GM12878 (cell line): ENCODE data around the gene KLF9. TPM values are rescaled to one million over a fixed set of nuclear protein-coding genes. Genes with fewer than 3 reads are reported as not detected.

Source experiments
- ATAC-seq: fragments of 200-7000 bp; cut with Tn5 transposase; 3 replicates; pipeline ENCODE4 v1.9.1; 2020; ENCODE audit warnings: mild to moderate bottlenecking, moderate library complexity
- BruUV-seq: library from RNA; stranded (reverse); fragments of 400-500 nt; replicated peaks from 2 replicates; lab custom pipeline; 2021; lab: Mats Ljungman, UMichigan
- CTCF ChIA-PET: fragments of 300-600 bp; sonication (Branson Sonifier 250); formaldehyde crosslinking; extraction: SDS; loops from one replicate; lab custom pipeline; 2021; ENCODE audit warnings: inconsistent platforms; lab: Yijun Ruan, JAX
- POLR2A ChIA-PET: fragments of 350-600 bp; formaldehyde crosslinking; extraction: SDS; loops from one replicate; lab custom pipeline; 2021; ENCODE audit warnings: inconsistent platforms; lab: Charles Lee
- RAD21 ChIA-PET: fragments of 300-600 bp; sonication (Branson Sonifier 250); formaldehyde crosslinking; loops from one replicate; lab custom pipeline; 2023; ENCODE audit warnings: antibody characterized with exemption; ENCODE audit not compliant: unreplicated experiment; lab: Charles Lee
- SMC1A ChIA-PET: fragments of 300-600 bp; sonication (Branson Sonifier 250); formaldehyde crosslinking; loops from one replicate; lab custom pipeline; 2023; ENCODE audit not compliant: unreplicated experiment, uncharacterized antibody; lab: Charles Lee
- DNase-seq: peaks from one replicate; pipeline ENCODE4 v3.0.0-alpha.2; 2011; ENCODE audit warnings: low read depth, low spot score
- FAIRE-seq: peaks from 3 replicates; lab custom pipeline; 2011; peaks lifted over from hg19 to GRCh38; lab: Jason Lieb, UNC
- H2AFZ ChIP-seq: 2 replicates; pipeline ENCODE4 v1.6.0; 2011; ENCODE audit warnings: low read depth, low read length, control low read depth; ENCODE audit not compliant: control insufficient read depth
- H3K27ac ChIP-seq: 2 replicates; pipeline ENCODE4 v1.5.1; 2011; ENCODE audit warnings: control low read depth; ENCODE audit not compliant: control insufficient read depth, insufficient read depth
- H3K27me3 ChIP-seq, 2 experiments: replicated peaks in 1 of 2; 2 replicates each; pipeline versions ENCODE4 v1.6.0 to v1.6.1; 2011; ENCODE audit warnings: low read length in 1 of 2; ENCODE audit not compliant: control insufficient read depth in 2 of 2, insufficient read depth in 2 of 2
- H3K36me3 ChIP-seq, 2 experiments: 2 replicates each; pipeline ENCODE4 v1.5.1; 2011; ENCODE audit warnings: low read length in 1 of 2; ENCODE audit not compliant: control insufficient read depth in 2 of 2, insufficient read depth in 2 of 2
- H3K4me1 ChIP-seq: 2 replicates; pipeline ENCODE4 v1.6.1; 2011; ENCODE audit warnings: mild to moderate bottlenecking, low read length, moderate library complexity, mixed read lengths; ENCODE audit not compliant: control insufficient read depth, insufficient read depth
- H3K4me2 ChIP-seq: 2 replicates; pipeline ENCODE4 v1.6.0; 2011; ENCODE audit warnings: control low read depth; ENCODE audit not compliant: control insufficient read depth, insufficient read depth
- H3K4me3 ChIP-seq: fragments of 200-600 bp; sonication (generic); 2 replicates; pipeline ENCODE4 v1.5.1; 2016
- H3K79me2 ChIP-seq: 2 replicates; pipeline ENCODE4 v1.6.0; 2011; ENCODE audit warnings: low read length; ENCODE audit not compliant: control insufficient read depth, insufficient read depth
- H3K9ac ChIP-seq: 2 replicates; pipeline ENCODE4 v1.8.0; 2011; ENCODE audit warnings: low read length, control low read depth, mixed read lengths; ENCODE audit not compliant: control insufficient read depth, insufficient read depth
- H3K9me3 ChIP-seq: replicated peaks from 3 replicates; pipeline ENCODE4 v1.5.1; 2011; ENCODE audit warnings: mild to moderate bottlenecking, low read length; ENCODE audit not compliant: control insufficient read depth, insufficient read depth
- H4K20me1 ChIP-seq: 2 replicates; pipeline ENCODE4 v1.6.0; 2011; ENCODE audit not compliant: control insufficient read depth, insufficient read depth
- CBX3 ChIP-seq: fragments of 200-600 bp; sonication (generic); IDR thresholded peaks from 2 replicates; pipeline ENCODE4 v1.6.1; 2016; ENCODE audit warnings: low read depth, borderline replicate concordance
- CEBPB ChIP-seq, 2 experiments: fragments of 150-350 bp in 1 of 2; IDR thresholded peaks; 2 replicates each; pipeline ENCODE4 v1.6.1; 2012 to 2014; ENCODE audit warnings: low read depth in 2 of 2, low read length in 2 of 2, borderline replicate concordance in 1 of 2, inconsistent platforms in 1 of 2
- HDAC6 ChIP-seq: fragments of 200-600 bp; sonication (generic); IDR thresholded peaks from one replicate; pipeline ENCODE4 v1.8.0; 2017; ENCODE audit warnings: antibody characterized with exemption; ENCODE audit not compliant: unreplicated experiment
- RB1 ChIP-seq: fragments of 450-650 bp; formaldehyde crosslinking; IDR thresholded peaks from 2 replicates; pipeline ENCODE4 v1.6.1; 2017; ENCODE audit warnings: mild to moderate bottlenecking, borderline replicate concordance
- REST ChIP-seq: IDR thresholded peaks from 2 replicates; pipeline ENCODE4 v1.6.1; 2012; ENCODE audit warnings: mild to moderate bottlenecking, low read depth, low read length
- SUPT20H ChIP-seq: IDR thresholded peaks from 2 replicates; pipeline ENCODE4 v1.6.1; 2011; ENCODE audit warnings: low read depth, mild to moderate bottlenecking, low read length, moderate library complexity, borderline replicate concordance; ENCODE audit not compliant: control insufficient read depth
- WGBS: methylation state at CpG from one replicate; pipeline ENCODE4 v1.1.6; 2016; ENCODE audit warnings: low lambda C conversion rate; ENCODE audit not compliant: insufficient replicate concordance, insufficient coverage; ENCODE audit errors: missing lambda C conversion rate; 5-methylcytosine and 5-hydroxymethylcytosine counted together
- in situ Hi-C: fragments of 300-500 bp; cut with MboI; formaldehyde crosslinking; loops from 9 replicates; pipeline ENCODE4 v1.14.3; 2018; ENCODE audit warnings: mixed read lengths
- intact Hi-C: fragments of 100-400 bp; cut with micrococcal nuclease; formaldehyde crosslinking; loops from one replicate; pipeline ENCODE4 v1.14.2; 2022; ENCODE audit not compliant: unreplicated experiment
- polyA plus RNA-seq, 11 experiments: library from polyadenylated mRNA; depleted of rRNA in 4 of 11; unstranded in 6 of 11; stranded (reverse) in 5 of 11; fragments of >200 nt; fragmentation: Nextera tagmentation in 4 of 11; fragmentation: Illumina TruSeq in 1 of 11; extraction: Ambion mirVana in 4 of 11; extraction: Trizol in 1 of 11; gene quantifications; 1 replicate in 1 of 11; 2 replicates in 10 of 11; pipeline versions ENCODE4 v1.2.1 to v1.2.3, GENCODE V29; 2011 to 2016; ENCODE audit warnings: inconsistent platforms in 2 of 11, missing spikeins in 2 of 11, low read depth in 1 of 11
- total RNA-seq, 4 experiments: library from RNA; depleted of rRNA in 3 of 4; stranded (reverse); fragments of >200 nt in 3 of 4; fragmentation: Illumina TruSeq in 1 of 4; extraction: Trizol in 1 of 4; gene quantifications; 2 replicates each; pipeline versions ENCODE4 v1.2.1 to v1.2.3, GENCODE V29; 2013 to 2021

Gene KLF9
- total and polyA plus RNA-seq, 10 of the 15 experiments (the other 5 are each of a cell fraction or from before 2014, with no cell fraction given) = 0.09 to 0.96 (median 0.83) TPM

- Histone ChIP-seq H3K79me2 (0 out of 2 replicates have a peak, but pooled peaks cover 2% of the 10 kb centered on the region), H3K4me3 (no peak overlapping the region), H3K27me3 (no peaks in the 10 kb centered on the region), H3K36me3 (no peaks in the 10 kb centered on the region), H3K9ac (no peak overlapping the region), H3K9me3 (no peaks in the 10 kb centered on the region), H3K27ac (no peak overlapping the region), H3K4me2 (no peak overlapping the region), H3K4me1 (peaks cover 24% of the 10 kb centered on the region), H2AFZ (no peak overlapping the region), H4K20me1 (no peaks in the 10 kb centered on the region)
- no peak for FAIRE-seq
- TF ChIP-seq RB1 (no peak), SUPT20H (no peak), CEBPB (IDR thresholded peaks at IDR 0.05; ENCODE audit: borderline replicate concordance in 1 of 2, low read depth in 2 of 2, low read length in 2 of 2) (no peak), CBX3 (no peak), HDAC6 (no peak)
- WGBS = 50% methylated on average over 5 of the region's 5 CpGs
- no peak for ATAC-seq
- in situ Hi-C loops = loop anchor here (5.0 to 25.0 kb wide), 3 partner anchors 153 to 1778 kb away; partner anchors contain the start of genes ABHD17B and C9orf85
- ChIA-PET SMC1A (interaction anchor here (1.4 to 2.0 kb wide), 4 partner anchors 11 to 104 kb away, joined by 5 to 20 read pairs (median 8); no protein-coding TSS in a partner anchor), RAD21 (interaction anchor here (1.7 to 2.0 kb wide), 2 partner anchors 104 to 187 kb away, joined by 6 to 10 read pairs; no protein-coding TSS in a partner anchor), POLR2A (no interaction called here), CTCF (interaction anchor here (1.1 to 1.4 kb wide), 2 partner anchors 16 to 75 kb away, joined by 4 read pairs; no protein-coding TSS in a partner anchor)
- intact Hi-C loops = no loop called here
- BruUV-seq = no TSS peak
- DNase-seq = no peak
These were observed 1.0 kb upstream of the KLF9 start for GRCh38 chr9:70415476-70415875.

GRCh38 chr9:70415041-70415440, 584 bp upstream of the KLF9 start:
- in situ Hi-C loops (loop anchor here (5.0 to 25.0 kb wide), 3 partner anchors 153 to 1778 kb away; partner anchors contain the start of genes ABHD17B and C9orf85), intact Hi-C loops (no loop called here)
- Histone ChIP-seq H3K9me3 (no peaks in the 10 kb centered on the region), H4K20me1 (no peaks in the 10 kb centered on the region), H2AFZ (no peak overlapping the region), H3K4me3 (no peak overlapping the region), H3K27me3 (no peaks in the 10 kb centered on the region), H3K9ac (no peak overlapping the region), H3K4me2 (no peak overlapping the region), H3K79me2 (0 out of 2 replicates have a peak, but pooled peaks cover 2% of the 10 kb centered on the region), H3K36me3 (no peaks in the 10 kb centered on the region), H3K4me1 (peaks cover 21% of the 10 kb centered on the region), H3K27ac (no peak overlapping the region)
- CTCF ChIA-PET = interaction anchor here (0.9 to 1.4 kb wide), 6 partner anchors 12 to 187 kb away, joined by 3 to 4 read pairs (median 4); no protein-coding TSS in a partner anchor
- WGBS = 100% methylated on average over 2 of the region's 2 CpGs
- DNase-seq = no peak
- RAD21 ChIA-PET = interaction anchor here (1.7 to 2.0 kb wide), 2 partner anchors 105 to 187 kb away, joined by 6 to 10 read pairs; no protein-coding TSS in a partner anchor
- POLR2A ChIA-PET = interaction anchor here (0.5 to 1.3 kb wide), 2 partner anchors 139 to 154 kb away, joined by 3 to 4 read pairs; no protein-coding TSS in a partner anchor
- ATAC-seq = no peak
- no TSS peak for BruUV-seq
- FAIRE-seq = no peak
- no peak for TF ChIP-seq REST
- SMC1A ChIA-PET = interaction anchor here (0.9 to 2.0 kb wide), 8 partner anchors 11 to 108 kb away, joined by 3 to 20 read pairs (median 5); no protein-coding TSS in a partner anchor
